HepG2 (cell line): ENCODE measurements around the gene METTL22. TPM values are rescaled to one million over a fixed set of nuclear protein-coding genes. Genes with fewer than 3 reads are reported as not detected.

Experiments
- BCL6 ChIP-seq: IDR thresholded peaks from 2 replicates; pipeline ENCODE4 v1.6.1; 2016; ENCODE audit warnings: missing genetic modification reagents, missing compliant biosample characterization
- DNMT1 ChIP-seq: sonication (generic); formaldehyde crosslinking; IDR thresholded peaks from 2 replicates; pipeline ENCODE4 v1.5.1; 2020; ENCODE audit warnings: mild to moderate bottlenecking, missing genetic modification reagents
- ELF4 ChIP-seq: sonication (generic); formaldehyde crosslinking; IDR thresholded peaks from 2 replicates; pipeline ENCODE4 v1.5.0; 2020; ENCODE audit warnings: missing genetic modification reagents, mild to moderate bottlenecking, moderate library complexity, borderline replicate concordance
- FOXO1 ChIP-seq: sonication (generic); formaldehyde crosslinking; IDR thresholded peaks from 2 replicates; pipeline ENCODE4 v1.4.0; 2020; ENCODE audit warnings: missing genetic modification reagents
- MED1 ChIP-seq: sonication (generic); formaldehyde crosslinking; IDR thresholded peaks from 2 replicates; pipeline ENCODE4 v1.4.0; 2020; ENCODE audit warnings: missing genetic modification reagents
- MIER3 ChIP-seq: IDR thresholded peaks from 2 replicates; pipeline ENCODE4 v1.6.1; 2016; ENCODE audit warnings: missing compliant biosample characterization, borderline replicate concordance
- MTA1 ChIP-seq: sonication (generic); formaldehyde crosslinking; IDR thresholded peaks from 2 replicates; pipeline ENCODE4 v1.4.0; 2020; ENCODE audit warnings: missing genetic modification reagents, mild to moderate bottlenecking, borderline replicate concordance
- MXD4 ChIP-seq: IDR thresholded peaks from 2 replicates; pipeline ENCODE4 v1.6.1; 2016; ENCODE audit warnings: mild to moderate bottlenecking, missing biosample characterization, missing genetic modification reagents
- NFIC ChIP-seq: IDR thresholded peaks from 2 replicates; pipeline ENCODE4 v1.6.1; 2012; ENCODE audit warnings: mild to moderate bottlenecking, low read length, inconsistent platforms
- PAWR ChIP-seq: sonication (generic); formaldehyde crosslinking; IDR thresholded peaks from 2 replicates; pipeline ENCODE4 v1.4.0; 2020; ENCODE audit warnings: missing genetic modification reagents, mild to moderate bottlenecking, borderline replicate concordance
- PHF5A ChIP-seq: IDR thresholded peaks from one replicate; pipeline ENCODE4 v1.6.1; 2018; ENCODE audit warnings: low read depth, missing genetic modification reagents; ENCODE audit not compliant: unreplicated experiment
- PITX1 ChIP-seq: sonication (generic); formaldehyde crosslinking; IDR thresholded peaks from 2 replicates; pipeline ENCODE4 v1.5.1; 2020; ENCODE audit warnings: mild to moderate bottlenecking, missing genetic modification reagents
- RXRB ChIP-seq: IDR thresholded peaks from 2 replicates; pipeline ENCODE4 v1.6.1; 2016; ENCODE audit warnings: borderline replicate concordance, missing genetic modification reagents, missing compliant biosample characterization
- SIX4 ChIP-seq: sonication (generic); formaldehyde crosslinking; IDR thresholded peaks from 2 replicates; pipeline ENCODE4 v1.4.0; 2020; ENCODE audit warnings: missing genetic modification reagents
- SMC3 ChIP-seq: IDR thresholded peaks from 2 replicates; pipeline ENCODE4 v1.6.1; 2011; ENCODE audit warnings: low read length, improper control_type of control experiment
- ZNF207 ChIP-seq: fragments of 450-650 bp; IDR thresholded peaks from 2 replicates; pipeline ENCODE4 v1.6.1; 2016; ENCODE audit warnings: antibody characterized with exemption, borderline replicate concordance
- ZNF616 ChIP-seq: sonication (generic); formaldehyde crosslinking; IDR thresholded peaks from 2 replicates; pipeline ENCODE4 v1.5.0; 2020; ENCODE audit warnings: low read depth, mild to moderate bottlenecking, missing genetic modification reagents
- ZNF747 ChIP-seq: sonication (generic); formaldehyde crosslinking; IDR thresholded peaks from 2 replicates; pipeline ENCODE4 v1.8.1; 2023; ENCODE audit warnings: missing genetic modification reagents, mild to moderate bottlenecking, borderline replicate concordance
- ZSCAN20 ChIP-seq: sonication (generic); formaldehyde crosslinking; IDR thresholded peaks from 2 replicates; pipeline ENCODE4 v1.4.0; 2020; ENCODE audit warnings: missing genetic modification reagents, mild to moderate bottlenecking, borderline replicate concordance
- polyA plus RNA-seq, 8 experiments: library from polyadenylated mRNA; depleted of rRNA in 3 of 8; stranded (reverse) in 7 of 8; unstranded in 1 of 8; fragments of >200 nt; fragmentation: Illumina TruSeq in 4 of 8; extraction: Trizol in 4 of 8; gene quantifications; 2 replicates each; pipeline versions ENCODE4 v1.2.1 to v1.2.3, GENCODE V29; 2011 to 2016; ENCODE audit warnings: low read depth in 4 of 8, missing spikeins in 1 of 8, mixed read lengths in 1 of 8; ENCODE audit not compliant: insufficient read depth in 1 of 8
- total RNA-seq, 5 experiments: library from RNA; depleted of rRNA; stranded (reverse); fragments of >200 nt; fragmentation: Illumina TruSeq; extraction: Trizol; gene quantifications; 2 replicates each; pipeline ENCODE4 v1.2.3, GENCODE V29; 2016; ENCODE audit warnings: low read depth in 1 of 5
- TF ChIP-seq, protein P1 (sequence below): sonication (generic); formaldehyde crosslinking; IDR thresholded peaks from 2 replicates; pipeline ENCODE4 v1.5.0; 2020; ENCODE audit warnings: missing genetic modification reagents
- TF ChIP-seq, protein P2 (sequence below): sonication (generic); formaldehyde crosslinking; IDR thresholded peaks from 2 replicates; pipeline ENCODE4 v1.5.1; 2020; ENCODE audit warnings: missing genetic modification reagents, mild to moderate bottlenecking, borderline replicate concordance
- TF ChIP-seq, protein P3 (sequence below): sonication (generic); formaldehyde crosslinking; IDR thresholded peaks from 2 replicates; pipeline ENCODE4 v1.4.0; 2020; ENCODE audit warnings: low read depth, missing genetic modification reagents
- TF ChIP-seq, protein P4 (sequence below): sonication (generic); formaldehyde crosslinking; conservative IDR thresholded peaks from 2 replicates; pipeline ENCODE4 v1.8.0; 2022; ENCODE audit warnings: missing genetic modification reagents
- TF ChIP-seq, protein P5 (sequence below): sonication (generic); formaldehyde crosslinking; IDR thresholded peaks from 2 replicates; pipeline ENCODE4 v1.8.1; 2023; ENCODE audit warnings: mild to moderate bottlenecking, missing genetic modification reagents, borderline replicate concordance

The METTL22 gene
- total and polyA plus RNA-seq, 2 of the 13 experiments (the other 11 are each of a cell fraction or from before 2014, with no cell fraction given), result 36.2 to 94.8 TPM

DNA sequence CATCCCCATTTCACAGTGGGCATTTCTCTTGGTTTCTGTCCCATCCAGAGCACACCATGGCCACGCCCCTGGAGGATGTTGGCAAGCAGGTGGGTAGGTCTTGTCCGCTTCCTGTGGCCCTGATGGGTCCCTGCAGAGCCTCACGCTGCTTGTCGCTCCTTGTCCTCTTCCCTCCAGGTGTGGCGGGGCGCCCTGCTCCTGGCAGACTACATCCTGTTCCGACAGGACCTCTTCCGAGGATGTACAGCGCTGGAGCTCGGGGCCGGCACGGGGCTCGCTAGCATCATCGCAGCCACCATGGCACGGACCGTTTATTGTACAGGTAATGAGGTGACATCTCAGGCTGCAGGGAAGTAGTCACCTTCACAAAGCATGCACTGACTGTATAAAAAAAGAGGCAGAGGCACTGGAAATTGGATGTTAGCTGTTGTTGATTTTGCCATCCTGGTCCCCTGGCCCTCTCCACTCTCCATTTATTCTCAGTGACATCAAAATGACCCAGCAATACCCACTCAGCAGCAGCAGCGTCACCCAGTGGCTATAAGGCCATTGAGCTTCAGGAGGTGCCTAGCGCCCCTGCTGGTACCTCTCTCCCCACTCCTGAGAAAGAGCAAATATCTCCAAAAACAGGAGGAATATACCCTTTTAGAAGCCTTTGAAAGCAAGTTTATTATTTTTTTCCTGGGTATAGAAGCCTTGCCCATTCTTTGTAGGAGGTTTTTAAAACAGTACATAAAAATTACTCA lies 13.7 kb downstream of the METTL22 start (continued):
- TF ChIP-seq ZSCAN20 (CRISPR knock-in tag) (no peak), ZNF747 (CRISPR knock-in tag) (no peak), PITX1 (0 out of 2 replicates have a peak, but pooled peaks have one; percentile 16), NFIC (no peak), FOXO1 (CRISPR knock-in tag) (0 out of 2 replicates have a peak, but pooled peaks have one; percentile 10), PAWR (CRISPR knock-in tag) (no peak), MIER3 (CRISPR knock-in tag) (no peak), BCL6 (CRISPR knock-in tag) (no peak), ELF4 (CRISPR knock-in tag) (no peak), MED1 (CRISPR knock-in tag) (no peak), RXRB (CRISPR knock-in tag) (no peak), MTA1 (CRISPR knock-in tag) (no peak; the same call in 1 of the 2 replicates), SIX4 (CRISPR knock-in tag) (no peak), ZNF616 (CRISPR knock-in tag) (no peak), SMC3 (peak; percentile 89), DNMT1 (CRISPR knock-in tag) (no peak), ZNF207 (no peak), MXD4 (CRISPR knock-in tag) (no peak), PHF5A (CRISPR knock-in tag) (no peak)
- TF ChIP-seq, protein P1, sequence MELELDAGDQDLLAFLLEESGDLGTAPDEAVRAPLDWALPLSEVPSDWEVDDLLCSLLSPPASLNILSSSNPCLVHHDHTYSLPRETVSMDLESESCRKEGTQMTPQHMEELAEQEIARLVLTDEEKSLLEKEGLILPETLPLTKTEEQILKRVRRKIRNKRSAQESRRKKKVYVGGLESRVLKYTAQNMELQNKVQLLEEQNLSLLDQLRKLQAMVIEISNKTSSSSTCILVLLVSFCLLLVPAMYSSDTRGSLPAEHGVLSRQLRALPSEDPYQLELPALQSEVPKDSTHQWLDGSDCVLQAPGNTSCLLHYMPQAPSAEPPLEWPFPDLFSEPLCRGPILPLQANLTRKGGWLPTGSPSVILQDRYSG (CRISPR knock-in tag), result no peak
- TF ChIP-seq, protein P2, sequence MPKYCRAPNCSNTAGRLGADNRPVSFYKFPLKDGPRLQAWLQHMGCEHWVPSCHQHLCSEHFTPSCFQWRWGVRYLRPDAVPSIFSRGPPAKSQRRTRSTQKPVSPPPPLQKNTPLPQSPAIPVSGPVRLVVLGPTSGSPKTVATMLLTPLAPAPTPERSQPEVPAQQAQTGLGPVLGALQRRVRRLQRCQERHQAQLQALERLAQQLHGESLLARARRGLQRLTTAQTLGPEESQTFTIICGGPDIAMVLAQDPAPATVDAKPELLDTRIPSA (CRISPR knock-in tag), result 0 out of 2 replicates have a peak, but pooled peaks have one; percentile 14
- TF ChIP-seq, protein P3, sequence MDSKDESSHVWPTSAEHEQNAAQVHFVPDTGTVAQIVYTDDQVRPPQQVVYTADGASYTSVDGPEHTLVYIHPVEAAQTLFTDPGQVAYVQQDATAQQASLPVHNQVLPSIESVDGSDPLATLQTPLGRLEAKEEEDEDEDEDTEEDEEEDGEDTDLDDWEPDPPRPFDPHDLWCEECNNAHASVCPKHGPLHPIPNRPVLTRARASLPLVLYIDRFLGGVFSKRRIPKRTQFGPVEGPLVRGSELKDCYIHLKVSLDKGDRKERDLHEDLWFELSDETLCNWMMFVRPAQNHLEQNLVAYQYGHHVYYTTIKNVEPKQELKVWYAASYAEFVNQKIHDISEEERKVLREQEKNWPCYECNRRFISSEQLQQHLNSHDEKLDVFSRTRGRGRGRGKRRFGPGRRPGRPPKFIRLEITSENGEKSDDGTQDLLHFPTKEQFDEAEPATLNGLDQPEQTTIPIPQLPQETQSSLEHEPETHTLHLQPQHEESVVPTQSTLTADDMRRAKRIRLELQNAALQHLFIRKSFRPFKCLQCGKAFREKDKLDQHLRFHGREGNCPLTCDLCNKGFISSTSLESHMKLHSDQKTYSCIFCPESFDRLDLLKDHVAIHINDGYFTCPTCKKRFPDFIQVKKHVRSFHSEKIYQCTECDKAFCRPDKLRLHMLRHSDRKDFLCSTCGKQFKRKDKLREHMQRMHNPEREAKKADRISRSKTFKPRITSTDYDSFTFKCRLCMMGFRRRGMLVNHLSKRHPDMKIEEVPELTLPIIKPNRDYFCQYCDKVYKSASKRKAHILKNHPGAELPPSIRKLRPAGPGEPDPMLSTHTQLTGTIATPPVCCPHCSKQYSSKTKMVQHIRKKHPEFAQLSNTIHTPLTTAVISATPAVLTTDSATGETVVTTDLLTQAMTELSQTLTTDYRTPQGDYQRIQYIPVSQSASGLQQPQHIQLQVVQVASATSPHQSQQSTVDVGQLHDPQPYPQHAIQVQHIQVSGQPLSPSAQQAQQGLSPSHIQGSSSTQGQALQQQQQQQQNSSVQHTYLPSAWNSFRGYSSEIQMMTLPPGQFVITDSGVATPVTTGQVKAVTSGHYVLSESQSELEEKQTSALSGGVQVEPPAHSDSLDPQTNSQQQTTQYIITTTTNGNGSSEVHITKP (CRISPR knock-in tag), result no peak
- TF ChIP-seq, protein P4, sequence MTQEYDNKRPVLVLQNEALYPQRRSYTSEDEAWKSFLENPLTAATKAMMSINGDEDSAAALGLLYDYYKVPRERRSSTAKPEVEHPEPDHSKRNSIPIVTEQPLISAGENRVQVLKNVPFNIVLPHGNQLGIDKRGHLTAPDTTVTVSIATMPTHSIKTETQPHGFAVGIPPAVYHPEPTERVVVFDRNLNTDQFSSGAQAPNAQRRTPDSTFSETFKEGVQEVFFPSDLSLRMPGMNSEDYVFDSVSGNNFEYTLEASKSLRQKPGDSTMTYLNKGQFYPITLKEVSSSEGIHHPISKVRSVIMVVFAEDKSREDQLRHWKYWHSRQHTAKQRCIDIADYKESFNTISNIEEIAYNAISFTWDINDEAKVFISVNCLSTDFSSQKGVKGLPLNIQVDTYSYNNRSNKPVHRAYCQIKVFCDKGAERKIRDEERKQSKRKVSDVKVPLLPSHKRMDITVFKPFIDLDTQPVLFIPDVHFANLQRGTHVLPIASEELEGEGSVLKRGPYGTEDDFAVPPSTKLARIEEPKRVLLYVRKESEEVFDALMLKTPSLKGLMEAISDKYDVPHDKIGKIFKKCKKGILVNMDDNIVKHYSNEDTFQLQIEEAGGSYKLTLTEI (CRISPR knock-in tag), result no peak
- TF ChIP-seq, protein P5, sequence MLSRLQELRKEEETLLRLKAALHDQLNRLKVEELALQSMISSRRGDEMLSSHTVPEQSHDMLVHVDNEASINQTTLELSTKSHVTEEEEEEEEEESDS (CRISPR knock-in tag), result no peak
